HCT116 (cell line): Measurements from ENCODE around the gene CCDC88C. TPM values are rescaled to one million over a fixed set of nuclear protein-coding genes. Genes with fewer than 3 reads are reported as not detected.

Experiments
- ATAC-seq: fragments of 200-7000 bp; cut with Tn5 transposase; 2 replicates; pipeline ENCODE4 v1.9.1; 2020; ENCODE audit warnings: mild to moderate bottlenecking, moderate library complexity
- BruUV-seq: library from RNA; stranded (reverse); fragments of 400-500 nt; replicated peaks from 2 replicates; lab custom pipeline; 2021; lab: Mats Ljungman, UMichigan
- CTCF ChIA-PET: fragments of 300-600 bp; sonication (Branson Sonifier 250); formaldehyde crosslinking; loops from one replicate; lab custom pipeline; 2021; ENCODE audit warnings: antibody characterized with exemption; lab: Charles Lee
- POLR2A ChIA-PET: fragments of 300-600, 350-600 bp; sonication (Branson Sonifier 250); formaldehyde crosslinking; loops from one replicate; lab custom pipeline; 2021; ENCODE audit warnings: antibody characterized with exemption; lab: Charles Lee
- RAD21 ChIA-PET, 2 experiments: fragments of 300-600 bp; sonication (Branson Sonifier 250); formaldehyde crosslinking; loops; one replicate each; lab custom pipeline; 2023; ENCODE audit warnings: low total read pairs in 2 of 2; ENCODE audit not compliant: uncharacterized antibody in 2 of 2, unreplicated experiment in 2 of 2, low non-redundant PET in 1 of 2; lab: Charles Lee
- DNase-seq: peaks from one replicate; pipeline ENCODE4 v3.0.0-alpha.2; 2010; ENCODE audit warnings: low read depth, low spot score
- H2AFZ ChIP-seq: fragments of 200-600 bp; shearing (Covaris generic), sonication (generic); 2 replicates; pipeline ENCODE4 v1.6.1; 2017; ENCODE audit warnings: low read depth, mixed run types, mixed read lengths, antibody characterized with exemption, low read length; ENCODE audit not compliant: poor library complexity, severe bottlenecking
- H3K27ac ChIP-seq: 2 replicates; pipeline ENCODE4 v1.5.1; 2012; ENCODE audit warnings: low read depth, low read length
- H3K27me3 ChIP-seq: fragments of 200-600 bp; sonication (generic); 2 replicates; pipeline ENCODE4 v1.6.1; 2016; ENCODE audit warnings: mixed run types, low read length, mixed read lengths; ENCODE audit not compliant: insufficient read depth
- H3K36me3 ChIP-seq, 2 experiments: fragments of 200-500 bp in 1 of 2; fragments of 200-600 bp in 1 of 2; sonication (Bioruptor generic) in 1 of 2; sonication (generic) in 1 of 2; 2 replicates each; pipeline versions ENCODE4 v1.5.1 to v1.6.1; 2014 to 2016; ENCODE audit warnings: low read length in 2 of 2, inconsistent platforms in 1 of 2, mixed read lengths in 1 of 2, mixed run types in 1 of 2; ENCODE audit not compliant: insufficient read depth in 2 of 2, control insufficient read depth in 1 of 2
- H3K4me1 ChIP-seq, 2 experiments: fragments of 200-600 bp in 1 of 2; sonication (generic) in 1 of 2; 2 replicates each; pipeline versions ENCODE4 v1.5.1 to v1.6.1; 2012 to 2017; ENCODE audit warnings: low read length in 2 of 2, inconsistent platforms in 1 of 2, mild to moderate bottlenecking in 1 of 2, mixed read lengths in 1 of 2, mixed run types in 1 of 2, moderate library complexity in 1 of 2; ENCODE audit not compliant: insufficient read depth in 2 of 2, control insufficient read depth in 1 of 2
- H3K4me2 ChIP-seq: fragments of 200-600 bp; sonication (generic); 2 replicates; pipeline ENCODE4 v1.6.1; 2017; ENCODE audit warnings: mixed run types, low read length, mixed read lengths
- H3K4me3 ChIP-seq, 2 experiments: fragments of 200-600 bp in 1 of 2; sonication (generic) in 1 of 2; replicated peaks in 1 of 2; 2 replicates each; pipeline ENCODE4 v1.5.1; 2011 to 2016; ENCODE audit warnings: low read length in 2 of 2, control low read depth in 1 of 2, low read depth in 1 of 2, mild to moderate bottlenecking in 1 of 2, mixed read lengths in 1 of 2, mixed run types in 1 of 2
- H3K79me2 ChIP-seq: fragments of 200-600 bp; sonication (generic); 2 replicates; pipeline ENCODE4 v1.6.1; 2017; ENCODE audit warnings: mild to moderate bottlenecking, mixed run types, low read length, moderate library complexity, mixed read lengths; ENCODE audit not compliant: insufficient read depth
- H3K9ac ChIP-seq: fragments of 200-600 bp; sonication (generic); 2 replicates; pipeline ENCODE4 v1.6.1; 2016; ENCODE audit warnings: low read length, mixed read lengths
- H3K9me2 ChIP-seq: fragments of 200-600 bp; sonication (generic), shearing (Covaris generic); 2 replicates; pipeline ENCODE4 v1.6.1; 2017; ENCODE audit warnings: mixed run types, mild to moderate bottlenecking, moderate library complexity; ENCODE audit not compliant: insufficient read depth
- H3K9me3 ChIP-seq, 2 experiments: fragments of 200-500 bp in 1 of 2; fragments of 200-600 bp in 1 of 2; sonication (Bioruptor generic) in 1 of 2; sonication (generic) in 1 of 2; 2 replicates each; pipeline ENCODE4 v1.6.1; 2014 to 2017; ENCODE audit warnings: low read length in 2 of 2, mixed read lengths in 2 of 2, inconsistent platforms in 1 of 2, low read depth in 1 of 2, mild to moderate bottlenecking in 1 of 2, mixed run types in 1 of 2, moderate library complexity in 1 of 2; ENCODE audit not compliant: control insufficient read depth in 1 of 2, insufficient read depth in 1 of 2
- H4K20me1 ChIP-seq: fragments of 200-600 bp; sonication (generic), shearing (Covaris generic); 2 replicates; pipeline ENCODE4 v1.6.1; 2017; ENCODE audit warnings: mixed run types, mild to moderate bottlenecking, moderate library complexity; ENCODE audit not compliant: insufficient read depth
- EGR1 ChIP-seq: IDR thresholded peaks from 2 replicates; pipeline ENCODE4 v1.6.1; 2012; ENCODE audit warnings: low read depth
- ELF1 ChIP-seq: IDR thresholded peaks from 2 replicates; pipeline ENCODE4 v1.6.1; 2012; ENCODE audit warnings: low read depth, borderline replicate concordance
- FOSL1 ChIP-seq: IDR thresholded peaks from 2 replicates; pipeline ENCODE4 v1.6.1; 2012; ENCODE audit warnings: low read depth
- JUND ChIP-seq: IDR thresholded peaks from 2 replicates; pipeline ENCODE4 v1.6.1; 2012
- POLR2A ChIP-seq: IDR thresholded peaks from 2 replicates; pipeline ENCODE4 v1.7.0; 2011; ENCODE audit warnings: borderline replicate concordance; ENCODE audit not compliant: insufficient read depth, insufficient read length; ENCODE audit errors: extremely low read depth
- POLR2AphosphoS5 ChIP-seq: IDR thresholded peaks from 2 replicates; pipeline ENCODE4 v1.6.1; 2011; ENCODE audit warnings: mild to moderate bottlenecking, low read depth, low read length, moderate library complexity
- SIN3A ChIP-seq: IDR thresholded peaks from 2 replicates; pipeline ENCODE4 v1.6.1; 2012; ENCODE audit warnings: low read depth
- SP1 ChIP-seq: IDR thresholded peaks from 2 replicates; pipeline ENCODE4 v1.6.1; 2012; ENCODE audit warnings: low read depth
- SRF ChIP-seq: IDR thresholded peaks from 2 replicates; pipeline ENCODE4 v1.6.1; 2012; ENCODE audit warnings: low read depth
- intact Hi-C: fragments of 100-400 bp; cut with micrococcal nuclease; formaldehyde crosslinking; loops from 2 replicates; pipeline ENCODE4 v1.10.0; 2022
- total RNA-seq: library from RNA; stranded (reverse); gene quantifications from one replicate; pipeline ENCODE4 v1.2.1, GENCODE V29; 2021; ENCODE audit not compliant: unreplicated experiment
- TF ChIP-seq, protein P1 (sequence below): IDR thresholded peaks from 2 replicates; pipeline ENCODE4 v1.6.1; 2012

Gene CCDC88C
- total RNA-seq, 1 experiment from 2014 or later, result 20.8 TPM

DNA sequence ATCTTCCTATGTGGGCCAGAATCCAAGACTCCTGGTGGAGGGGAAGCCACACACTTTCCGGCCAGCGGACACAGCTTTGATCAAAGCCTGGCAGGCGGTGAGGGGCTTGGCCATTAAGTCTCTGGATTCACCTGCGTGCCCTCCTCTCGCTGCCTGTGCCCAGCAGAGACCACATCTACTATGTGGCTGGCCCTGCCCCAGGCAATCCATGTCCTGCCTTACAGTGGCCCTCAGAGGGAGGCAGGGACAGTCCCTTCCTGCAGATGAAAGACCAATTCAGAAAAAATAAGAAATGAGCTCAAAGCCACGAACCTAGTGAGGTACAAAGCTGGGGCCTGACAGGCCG is 90.4 kb downstream of the CCDC88C start:
- no peaks in the 10 kb centered on the region for H3K9me3 ChIP-seq
- no peak for DNase-seq
- no peaks in the 10 kb centered on the region for H3K27me3 ChIP-seq
- RAD21 ChIA-PET, result no interaction called here
- CTCF ChIA-PET, result interaction anchor here (0.8 kb wide), 1 partner anchor 91 kb away, joined by 3 read pairs; the partner anchor contains the start of gene CCDC88C
- no peaks in the 10 kb centered on the region for H3K79me2 ChIP-seq
- intact Hi-C loops, result no loop called here
- H2AFZ ChIP-seq, result no peak overlapping the region
- no peak overlapping the region for H3K27ac ChIP-seq
- no peak overlapping the region for H3K4me3 ChIP-seq
- H3K36me3 ChIP-seq, result no peaks in the 10 kb centered on the region
- TF ChIP-seq ELF1, result no peak
- TF ChIP-seq FOSL1, result no peak
- no peak for TF ChIP-seq SIN3A
- TF ChIP-seq, protein P1, sequence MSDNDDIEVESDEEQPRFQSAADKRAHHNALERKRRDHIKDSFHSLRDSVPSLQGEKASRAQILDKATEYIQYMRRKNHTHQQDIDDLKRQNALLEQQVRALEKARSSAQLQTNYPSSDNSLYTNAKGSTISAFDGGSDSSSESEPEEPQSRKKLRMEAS, result no peak
- TF ChIP-seq SRF, result no peak
- TF ChIP-seq JUND, result no peak
- no peak for TF ChIP-seq SP1
- no peak for TF ChIP-seq POLR2AphosphoS5
- no peak for TF ChIP-seq POLR2A
- no peak for ATAC-seq
- no peak overlapping the region for H3K9ac ChIP-seq
- no peaks in the 10 kb centered on the region for H4K20me1 ChIP-seq
- H3K4me2 ChIP-seq, result no peak overlapping the region
- no peaks in the 10 kb centered on the region for H3K9me2 ChIP-seq
- no peaks in the 10 kb centered on the region for H3K4me1 ChIP-seq
- POLR2A ChIA-PET, result no interaction called here
- BruUV-seq, result no TSS peak

GRCh38 chr14:91326514-91327249 is 90.9 kb downstream of the CCDC88C start:
- no peak overlapping the region for H2AFZ ChIP-seq
- no TSS peak for BruUV-seq
- ChIA-PET CTCF (interaction anchor here (0.8 kb wide), 1 partner anchor 91 kb away, joined by 3 read pairs; the partner anchor contains the start of gene CCDC88C), RAD21 (no interaction called here), POLR2A (no interaction called here)
- intact Hi-C loops, result no loop called here
- H4K20me1 ChIP-seq, result no peaks in the 10 kb centered on the region
- H3K9me2 ChIP-seq, result no peaks in the 10 kb centered on the region
- no peaks in the 10 kb centered on the region for H3K27me3 ChIP-seq
- no peaks in the 10 kb centered on the region for H3K9me3 ChIP-seq
- no peak overlapping the region for H3K4me2 ChIP-seq
- H3K79me2 ChIP-seq, result no peaks in the 10 kb centered on the region
- ATAC-seq (no peak), DNase-seq (no peak)
- H3K27ac ChIP-seq, result no peak overlapping the region
- H3K4me1 ChIP-seq, result no peaks in the 10 kb centered on the region
- TF ChIP-seq EGR1, result no peak
- TF ChIP-seq, protein P1, result no peak
- no peak overlapping the region for H3K4me3 ChIP-seq
- no peaks in the 10 kb centered on the region for H3K36me3 ChIP-seq
- no peak overlapping the region for H3K9ac ChIP-seq
